Thyroid gland (tissue), 4 donors: ENCODE measurements around the gene GRN.

Experiments used
- CTCF ChIP-seq, 6 experiments: fragments of 200-600 bp in 3 of 6; fragments of 450-650 bp in 3 of 6; sonication (generic) in 3 of 6; IDR thresholded peaks; one replicate each; pipeline ENCODE4 v1.5.1; 2016 to 2019; ENCODE audit warnings: antibody characterized with exemption in 6 of 6, mild to moderate bottlenecking in 2 of 6, inconsistent platforms in 1 of 6, moderate library complexity in 1 of 6
- POLR2A ChIP-seq, 2 donors: fragments of 450-650 bp; IDR thresholded peaks; one replicate each; pipeline ENCODE4 v1.6.1; 2017; ENCODE audit warnings: antibody characterized with exemption in 2 of 2, mild to moderate bottlenecking in 2 of 2, moderate library complexity in 1 of 2

- TF ChIP-seq CTCF (IDR thresholded peaks at IDR 0.05), result peak in 5 of 6 experiments; percentile 9 to 41 (median 29)
- no peak for TF ChIP-seq POLR2A (IDR thresholded peaks at IDR 0.05)
Measured at GRCh38 chr17:44345454-44346026, 438 bp downstream of the GRN start.
